HEK293 (cell line): ENCODE results near the gene SMIM27.
A peak's percentile ranks its signal among the peaks of the same experiment; 100 is the strongest.

Experiments used
- EGR2 ChIP-seq: fragments of 450-650 bp; formaldehyde crosslinking; IDR thresholded peaks from 2 replicates; pipeline ENCODE4 v1.5.1; 2016; ENCODE audit warnings: low read depth, missing biosample characterization, missing genetic modification characterization
- ELK4 ChIP-seq: IDR thresholded peaks from 2 replicates; pipeline ENCODE4 v1.6.1; 2011; ENCODE audit warnings: mild to moderate bottlenecking, low read depth, low read length, borderline replicate concordance
- RBAK ChIP-seq: fragments of 450-650 bp; formaldehyde crosslinking; IDR thresholded peaks from 2 replicates; pipeline ENCODE4 v1.5.1; 2016; ENCODE audit warnings: missing biosample characterization, missing genetic modification characterization
- ZBTB6 ChIP-seq: fragments of 450-650 bp; formaldehyde crosslinking; IDR thresholded peaks from 2 replicates; pipeline ENCODE4 v1.5.1; 2017; ENCODE audit warnings: missing biosample characterization, missing genetic modification characterization
- ZFHX2 ChIP-seq: fragments of 450-650 bp; formaldehyde crosslinking; conservative IDR thresholded peaks from 2 replicates; pipeline ENCODE4 v1.5.1; 2016; ENCODE audit warnings: missing biosample characterization, missing genetic modification characterization
- ZNF133 ChIP-seq: fragments of 450-650 bp; formaldehyde crosslinking; IDR thresholded peaks from 2 replicates; pipeline ENCODE4 v1.5.1; 2016; ENCODE audit warnings: missing biosample characterization, missing genetic modification characterization
- ZNF148 ChIP-seq: fragments of 450-650 bp; formaldehyde crosslinking; IDR thresholded peaks from 2 replicates; pipeline ENCODE4 v1.5.0; 2017; ENCODE audit warnings: missing biosample characterization, missing genetic modification characterization, borderline replicate concordance
- ZNF184 ChIP-seq: fragments of 450-650 bp; IDR thresholded peaks from 2 replicates; pipeline ENCODE4 v1.5.1; 2018; ENCODE audit warnings: missing biosample characterization, mild to moderate bottlenecking, missing genetic modification characterization
- ZNF2 ChIP-seq: fragments of 450-650 bp; formaldehyde crosslinking; IDR thresholded peaks from 2 replicates; pipeline ENCODE4 v1.5.1; 2016; ENCODE audit warnings: missing biosample characterization, missing genetic modification characterization
- ZNF223 ChIP-seq: fragments of 450-650 bp; formaldehyde crosslinking; IDR thresholded peaks from 2 replicates; pipeline ENCODE4 v1.5.1; 2016; ENCODE audit warnings: missing biosample characterization, missing genetic modification characterization
- ZNF366 ChIP-seq: fragments of 450-650 bp; formaldehyde crosslinking; conservative IDR thresholded peaks from 2 replicates; pipeline ENCODE4 v1.5.1; 2016; ENCODE audit warnings: missing biosample characterization, missing genetic modification characterization
- ZNF394 ChIP-seq: fragments of 450-650 bp; formaldehyde crosslinking; IDR thresholded peaks from 2 replicates; pipeline ENCODE4 v1.5.1; 2016; ENCODE audit warnings: missing biosample characterization, missing genetic modification characterization, mild to moderate bottlenecking, moderate library complexity, borderline replicate concordance
- ZNF501 ChIP-seq: fragments of 450-650 bp; formaldehyde crosslinking; IDR thresholded peaks from 2 replicates; pipeline ENCODE4 v1.5.1; 2016; ENCODE audit warnings: missing biosample characterization, missing genetic modification characterization
- ZNF514 ChIP-seq: fragments of 450-650 bp; formaldehyde crosslinking; IDR thresholded peaks from 2 replicates; pipeline ENCODE4 v1.5.1; 2016; ENCODE audit warnings: missing biosample characterization, missing genetic modification characterization
- ZNF518A ChIP-seq: fragments of 450-650 bp; formaldehyde crosslinking; conservative IDR thresholded peaks from 2 replicates; pipeline ENCODE4 v1.5.1; 2016; ENCODE audit warnings: low read depth, missing biosample characterization, missing genetic modification characterization
- ZNF585B ChIP-seq: fragments of 450-650 bp; formaldehyde crosslinking; IDR thresholded peaks from 2 replicates; pipeline ENCODE4 v1.5.1; 2016; ENCODE audit warnings: missing biosample characterization, missing genetic modification characterization
- ZNF626 ChIP-seq: fragments of 450-650 bp; sonication (Bioruptor Pico); formaldehyde crosslinking; IDR thresholded peaks from 2 replicates; pipeline ENCODE4 v1.5.1; 2018; ENCODE audit warnings: missing biosample characterization, missing genetic modification characterization, inconsistent platforms
- ZNF658 ChIP-seq: fragments of 450-650 bp; formaldehyde crosslinking; IDR thresholded peaks from 2 replicates; pipeline ENCODE4; 2016; ENCODE audit warnings: missing biosample characterization, missing genetic modification characterization
- ZNF660 ChIP-seq: fragments of 450-650 bp; IDR thresholded peaks from 2 replicates; pipeline ENCODE4 v1.5.1; 2018; ENCODE audit warnings: missing biosample characterization, mild to moderate bottlenecking, missing genetic modification characterization
- ZNF785 ChIP-seq: fragments of 450-650 bp; formaldehyde crosslinking; IDR thresholded peaks from 2 replicates; pipeline ENCODE4 v1.5.1; 2016; ENCODE audit warnings: missing biosample characterization, missing genetic modification characterization
- ZNF830 ChIP-seq: fragments of 450-650 bp; IDR thresholded peaks from 2 replicates; pipeline ENCODE4 v1.5.0; 2018; ENCODE audit warnings: missing biosample characterization, missing genetic modification characterization, low read depth, mild to moderate bottlenecking, moderate library complexity
- ZSCAN4 ChIP-seq: fragments of 450-650 bp; formaldehyde crosslinking; IDR thresholded peaks from 2 replicates; pipeline ENCODE4 v1.5.1; 2017; ENCODE audit warnings: missing biosample characterization, missing genetic modification characterization

The SMIM27 gene

GRCh38 chr9:32552172-32552872, at the start of gene SMIM27, which contains the start of gene TOPORS (continued):
- TF ChIP-seq ZNF148 (no peak), ZNF184 (tag by site-specific recombination) (no peak), ZSCAN4 (tag by site-specific recombination) (peak; percentile 39; the same call in 1 of the 2 replicates), ZNF830 (no peak), ZNF223 (tag by site-specific recombination) (no peak), ZFHX2 (tag by site-specific recombination) (peak; percentile 87), ZNF518A (tag by site-specific recombination) (peak; percentile 41; the same call in 1 of the 2 replicates), ZNF501 (tag by site-specific recombination) (peak; percentile 79; the same call in 1 of the 2 replicates), RBAK (tag by site-specific recombination) (no peak), ZNF626 (no peak), ZNF2 (tag by site-specific recombination) (0 out of 2 replicates have a peak, but pooled peaks have one; percentile 58), ZBTB6 (tag by site-specific recombination) (no peak), ZNF658 (tag by site-specific recombination) (no peak), ZNF514 (tag by site-specific recombination) (no peak), ZNF585B (tag by site-specific recombination) (no peak), EGR2 (tag by site-specific recombination) (peak; percentile 60; the same call in 1 of the 2 replicates), ZNF366 (tag by site-specific recombination) (no peak; the same call in none of the 2 replicates), ZNF133 (tag by site-specific recombination) (no peak), ZNF785 (no peak), ZNF394 (tag by site-specific recombination) (peak; percentile 63), ELK4 (no peak), ZNF660 (peak; percentile 76)
- TF ChIP-seq, all 188 proteins: peak for 55
